ENCODE measurements around the gene ACTL10. TPM values are rescaled to one million over a fixed set of nuclear protein-coding genes. Genes with fewer than 3 reads are reported as not detected.
A peak's percentile ranks its signal among the peaks of the same experiment; 100 is the strongest.

The ACTL10 gene
- total RNA-seq, 1 experiment from 2014 or later, result 0.46 TPM

- Histone ChIP-seq H2BK15ac (ENCODE audit: low read depth, low read length) (no peak overlapping the region), H3K79me2 (ENCODE audit: insufficient read depth, low read length) (no peaks in the 10 kb centered on the region), H2BK20ac (ENCODE audit: low read depth, low read length, poor library complexity, severe bottlenecking) (no peak overlapping the region), H3K14ac (ENCODE audit: insufficient read depth, low read length) (no peak overlapping the region), H3K9ac (ENCODE audit: extremely low read depth, insufficient read length, low read length) (no peak overlapping the region), H3K18ac (ENCODE audit: insufficient read length, low read depth, low read length) (no peak overlapping the region), H3K23ac (ENCODE audit: insufficient read length, low read depth, low read length) (no peak overlapping the region), H2AFZ (ENCODE audit: low read length) (no peak overlapping the region), H4K91ac (ENCODE audit: insufficient read length, low read depth, low read length) (no peak overlapping the region), H3K23me2 (ENCODE audit: insufficient read length, low read depth, low read length, poor library complexity, severe bottlenecking) (peaks cover 25% of the 10 kb centered on the region), H4K20me1 (ENCODE audit: control insufficient read depth, insufficient read depth, insufficient read length) (no peaks in the 10 kb centered on the region), H3K9me3 (ENCODE audit: control insufficient read depth, low read depth, low read length) (no peaks in the 10 kb centered on the region), H2BK120ac (ENCODE audit: low read depth, low read length, poor library complexity, severe bottlenecking) (no peak overlapping the region), H4K5ac (ENCODE audit: insufficient read length, low read depth, low read length) (no peak overlapping the region), H3K56ac (ENCODE audit: insufficient read length, low read depth, low read length) (no peak overlapping the region), H2BK12ac (ENCODE audit: insufficient read length, low read depth, low read length) (no peak overlapping the region), H4K8ac (replicated peaks; ENCODE audit: insufficient read length, low read depth, low read length) (no peak overlapping the region), H3T11ph (ENCODE audit: low read length) (no peak overlapping the region), H3K79me1 (ENCODE audit: insufficient read depth, low read depth, low read length, poor library complexity, severe bottlenecking) (no peaks in the 10 kb centered on the region), H3K27me3 (ENCODE audit: insufficient read depth, low read length) (no peaks in the 10 kb centered on the region), H3K27ac (ENCODE audit: insufficient read length, low read depth, low read length) (no peak overlapping the region), H3K4me2 (ENCODE audit: insufficient read depth, insufficient read length, low read length) (no peak overlapping the region), H2BK5ac (ENCODE audit: insufficient read length, low read length) (no peak overlapping the region), H3K4me1 (ENCODE audit: insufficient read depth, low read length) (peaks cover 4% of the 10 kb centered on the region; the same call in 1 of the 2 replicates), H3K4ac (ENCODE audit: low read depth, low read length) (no peak overlapping the region), H2AK5ac (ENCODE audit: insufficient read length, low read length) (no peak overlapping the region)
- H3K36me3 Mint-ChIP-seq (ENCODE audit: insufficient read depth in 1 of 3, low read depth in 3 of 3), result peaks cover 26 to 50% (median 42%) of the 10 kb centered on the region in 3 experiments; a peak in 6 of 7 replicates
- peaks cover 2% of the 10 kb centered on the region for H3K27me3 Mint-ChIP-seq (ENCODE audit: low read depth)
- peaks cover 30% of the 10 kb centered on the region in 2 experiments for H3K4me1 Mint-ChIP-seq
- no peaks in the 10 kb centered on the region; a peak in 1 of 5 replicates for H3K9me3 Mint-ChIP-seq
- no CpG with 5 or more reads among the region's 8 CpGs for WGBS (ENCODE audit: extremely low coverage, insufficient read length, low lambda C conversion rate)
- no peak for TF ChIP-seq CTCF (conservative IDR thresholded peaks at IDR 0.05)
- peak overlapping the region in 2 of 3 experiments; percentile 25 to 71; a peak in 2 of 7 replicates for H3K27ac Mint-ChIP-seq
- DNase-seq, result no peak
- H3K4me3 Mint-ChIP-seq, result peak overlapping the region; percentile 87 to 90; a peak in 4 of 5 replicates
Measured at GRCh38 chr20:33671573-33672288, 5.0 kb downstream of the ACTL10 start.

All from H9 (cell line).